ENCODE data around the gene TCP11L2.
A peak's percentile ranks its signal among the peaks of the same experiment; 100 is the strongest.
"Not testable (repeated sequence)": the region's sequence is repeated elsewhere in the genome, so short reads cannot be mapped to it uniquely, and the experiment has no call there.

The TCP11L2 gene

DNA sequence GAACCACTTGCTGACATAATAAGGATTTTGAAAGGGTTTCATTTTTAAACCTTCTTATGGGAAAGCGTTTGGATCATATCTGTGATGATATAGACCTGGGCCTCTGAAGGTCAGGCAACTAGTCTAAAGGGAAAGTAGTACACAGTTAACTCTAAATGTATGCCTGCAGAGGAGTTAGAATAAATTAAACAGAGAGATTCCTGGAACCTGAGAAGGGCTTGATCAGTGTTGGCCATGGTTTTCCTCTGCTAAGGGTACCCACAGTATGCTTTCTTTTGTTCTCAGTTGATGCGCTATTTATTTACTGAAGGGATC, 40.6 kb downstream of the TCP11L2 start:
- no peak for DNase-seq (ENCODE audit: low read depth in 2 of 2)

DNA sequence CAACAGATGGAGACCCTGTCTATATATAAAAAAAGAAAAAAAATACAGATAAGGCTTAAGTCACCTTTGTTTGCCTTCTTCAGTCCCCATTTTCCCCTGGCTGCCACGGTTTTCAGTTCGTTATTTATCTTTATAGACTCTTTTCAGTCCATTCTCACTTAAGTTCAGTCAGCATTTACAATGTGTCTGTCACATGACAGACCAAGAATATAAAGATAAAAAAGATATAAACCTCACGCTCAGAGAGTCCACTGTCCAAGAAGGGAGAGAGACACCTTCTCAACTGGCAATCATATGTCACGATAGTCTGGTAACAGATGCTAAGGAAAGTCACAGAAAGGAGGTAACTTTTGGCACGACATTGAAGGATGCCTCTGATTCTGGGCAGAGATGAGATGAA, 41.6 kb downstream of the TCP11L2 start:
- DNase-seq (ENCODE audit: low read depth in 2 of 2) = no peak

DNA sequence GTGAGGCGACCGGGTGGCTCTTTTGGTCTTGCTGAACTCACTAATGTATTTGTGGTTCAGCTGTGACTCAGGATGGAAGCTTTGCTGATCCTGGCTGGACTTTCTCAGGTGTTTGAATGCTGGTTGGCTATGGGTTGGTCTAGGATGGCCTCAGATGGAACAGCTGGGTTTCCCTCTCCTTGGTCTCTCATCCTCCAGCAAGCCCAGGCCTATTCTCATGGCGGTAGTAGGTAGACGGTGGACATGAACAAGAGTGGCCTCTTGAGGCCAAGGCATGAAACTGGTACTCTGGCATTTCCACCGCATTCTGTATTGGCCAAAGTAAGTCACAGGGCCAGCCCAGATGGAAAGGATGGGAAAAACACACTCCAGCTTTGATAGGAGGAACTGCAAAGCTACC, 43.2 kb downstream of the TCP11L2 start:
- DNase-seq (ENCODE audit: low read depth in 2 of 2) = no peak

DNA sequence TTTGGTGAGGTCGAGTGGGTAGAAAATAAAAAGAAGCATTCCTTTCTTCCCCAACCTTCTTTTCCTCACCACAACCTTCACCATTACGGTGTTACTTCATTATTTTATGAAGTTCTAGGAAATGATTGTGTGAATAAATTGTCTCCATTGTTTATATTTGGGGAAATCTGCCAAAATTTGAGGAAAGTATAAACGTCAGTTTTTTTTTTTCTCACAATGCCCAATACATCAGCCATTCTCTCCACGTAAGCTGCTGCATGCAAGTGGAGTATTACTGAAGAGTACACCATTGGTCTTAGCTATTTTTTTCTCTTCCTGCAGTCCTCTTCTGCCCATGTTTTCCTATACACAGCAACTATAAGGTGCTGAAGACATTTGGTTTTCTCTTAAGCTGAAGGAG, 45.9 kb downstream of the TCP11L2 start:
- no peak for DNase-seq (ENCODE audit: low read depth in 2 of 2)

DNA sequence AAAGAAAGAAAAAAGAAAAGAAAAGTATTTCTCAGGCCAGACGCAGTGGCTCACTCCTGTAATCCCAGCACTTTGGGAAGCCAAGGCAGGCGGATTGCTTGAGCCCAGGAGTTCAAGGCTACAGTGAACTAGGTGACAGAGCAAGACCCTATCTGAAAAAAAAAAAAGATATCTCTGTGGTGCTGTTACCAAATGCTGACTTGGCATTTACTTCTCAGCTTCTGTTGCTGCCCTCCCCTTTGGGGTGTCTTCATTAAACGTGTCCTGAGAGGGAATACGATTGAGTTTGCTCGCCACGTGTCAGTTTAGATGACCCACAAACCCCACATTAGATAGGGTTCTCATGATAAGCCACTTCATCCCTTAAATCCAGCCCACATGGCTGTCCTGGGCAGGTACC, 50.6 kb downstream of the TCP11L2 start:
- DNase-seq (ENCODE audit: low read depth in 2 of 2) = no peak

DNA sequence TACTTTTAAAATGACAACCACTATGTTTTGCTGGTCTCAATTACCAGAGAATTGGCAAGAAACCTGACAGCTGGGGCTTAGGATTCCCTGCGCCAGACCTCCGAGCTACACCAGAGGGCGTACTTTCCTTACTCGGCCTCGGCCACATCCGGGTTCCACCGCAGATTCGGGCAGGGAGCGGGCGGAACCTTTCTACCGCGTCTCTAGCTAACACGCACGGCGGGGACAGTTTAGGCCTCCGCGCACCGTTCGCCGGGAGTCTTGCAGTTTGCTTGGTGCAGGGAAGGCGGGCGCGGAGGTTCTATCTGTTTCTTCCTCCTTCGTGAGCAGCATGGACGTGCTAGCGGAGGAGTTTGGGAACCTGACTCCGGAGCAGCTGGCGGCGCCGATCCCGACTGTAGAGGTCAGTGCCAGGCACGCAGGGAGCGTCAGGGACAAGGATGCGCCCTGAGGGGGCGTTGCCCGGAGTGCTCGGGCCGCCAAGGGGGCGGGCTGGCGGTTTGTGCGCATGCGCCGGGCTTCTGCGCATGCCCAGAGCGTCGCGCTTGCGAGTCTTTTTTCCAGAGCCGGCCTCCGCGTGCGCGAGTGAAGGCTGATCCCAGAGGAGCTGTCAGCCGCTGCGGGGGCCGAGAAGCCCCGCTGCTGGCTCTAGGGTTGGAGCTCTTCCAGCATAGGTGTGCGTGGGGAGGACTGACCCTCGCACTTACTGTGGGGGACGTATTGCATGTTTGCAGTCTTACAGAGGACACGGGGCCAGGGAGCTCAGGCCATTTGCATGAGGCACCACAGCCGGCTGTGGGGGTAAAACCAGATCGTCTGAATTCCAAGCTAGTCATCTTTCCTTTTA, 55.2 kb downstream of the TCP11L2 start, which contains the start of gene POLR3B:
Gene POLR3B (plus strand): TSS at position 200 of the 847 bp plus-strand sequence. CDS start 132 bp downstream, at position 332.
- peak; percentile 90 to 92 for DNase-seq (ENCODE audit: low read depth in 2 of 2)

DNA sequence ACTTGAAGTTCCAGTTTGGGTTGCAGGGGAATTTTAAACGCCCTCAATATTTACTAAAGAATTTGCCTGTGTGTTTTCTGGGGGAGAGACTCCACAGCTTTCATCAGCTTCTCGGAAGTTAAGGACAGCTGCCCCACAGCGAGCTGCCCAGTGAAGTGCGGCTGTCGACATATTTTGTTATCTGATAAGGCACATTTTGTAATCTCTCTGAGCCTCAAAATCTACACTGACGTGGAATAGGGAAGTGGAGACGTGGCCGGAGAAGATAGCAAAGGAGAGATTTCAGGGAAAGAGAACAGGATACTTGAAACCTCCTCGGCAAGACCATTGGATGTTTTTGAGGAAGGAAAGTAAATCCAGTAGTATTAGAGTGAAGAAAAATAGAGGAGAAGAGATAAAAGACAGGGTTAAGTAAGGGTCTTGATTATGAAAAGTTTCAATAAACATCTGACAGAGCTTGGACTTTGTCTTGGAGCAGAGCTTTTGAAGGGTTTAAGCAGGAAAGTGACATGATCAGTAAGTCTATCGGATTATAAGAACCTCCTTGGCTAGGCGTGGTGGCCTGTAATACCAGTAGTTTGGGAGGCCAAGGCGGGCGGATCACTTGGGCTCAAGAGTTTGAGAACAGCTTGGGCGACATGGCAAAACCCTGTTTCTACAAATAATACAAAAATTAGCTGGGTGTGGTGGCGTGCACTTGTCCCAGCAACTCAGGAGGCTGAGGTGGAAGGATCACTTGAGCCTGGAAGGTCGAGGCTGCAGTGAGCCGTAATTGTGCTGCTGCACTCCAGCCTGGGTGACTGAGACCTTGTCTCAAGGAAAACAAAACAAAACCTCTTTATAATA, 56.1 kb downstream of the TCP11L2 start:
- DNase-seq (ENCODE audit: low read depth in 2 of 2) = no peak

DNA sequence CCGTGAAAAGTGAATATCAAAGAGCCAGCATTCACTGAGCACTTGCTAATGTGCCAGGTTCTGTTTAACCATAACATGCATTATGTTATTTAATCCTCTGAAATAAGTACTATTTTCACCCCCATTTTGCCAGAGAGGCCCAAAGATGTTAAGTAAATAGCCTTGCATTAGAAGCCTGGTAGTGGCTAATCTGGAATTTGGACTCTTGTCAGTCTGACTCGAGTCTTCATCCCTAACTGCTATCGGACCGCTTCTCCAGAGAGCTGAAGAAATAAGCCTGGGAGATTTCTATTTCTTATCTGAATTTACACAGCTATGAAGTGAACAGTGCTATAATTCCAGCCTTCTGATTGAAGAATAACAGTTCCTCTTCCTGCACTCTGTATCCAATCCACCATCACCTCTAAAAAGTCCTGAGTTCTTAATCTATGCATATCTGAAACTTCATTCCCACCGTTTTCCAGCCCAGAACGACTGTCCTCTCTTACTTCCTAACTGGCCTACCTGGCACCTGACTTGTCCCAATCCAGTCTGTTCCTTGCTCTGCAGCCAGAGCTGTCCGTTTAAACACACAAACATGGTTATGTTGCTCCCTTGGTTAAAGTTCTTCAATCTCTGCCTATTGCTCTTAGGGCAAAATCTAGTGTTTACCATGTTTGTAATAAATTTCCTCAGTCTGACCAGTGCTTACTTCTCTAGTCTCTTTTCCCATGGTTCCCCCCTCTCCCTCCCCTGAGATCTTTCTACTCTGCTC, 57.3 kb downstream of the TCP11L2 start:
- no peak for DNase-seq (ENCODE audit: low read depth in 2 of 2)

DNA sequence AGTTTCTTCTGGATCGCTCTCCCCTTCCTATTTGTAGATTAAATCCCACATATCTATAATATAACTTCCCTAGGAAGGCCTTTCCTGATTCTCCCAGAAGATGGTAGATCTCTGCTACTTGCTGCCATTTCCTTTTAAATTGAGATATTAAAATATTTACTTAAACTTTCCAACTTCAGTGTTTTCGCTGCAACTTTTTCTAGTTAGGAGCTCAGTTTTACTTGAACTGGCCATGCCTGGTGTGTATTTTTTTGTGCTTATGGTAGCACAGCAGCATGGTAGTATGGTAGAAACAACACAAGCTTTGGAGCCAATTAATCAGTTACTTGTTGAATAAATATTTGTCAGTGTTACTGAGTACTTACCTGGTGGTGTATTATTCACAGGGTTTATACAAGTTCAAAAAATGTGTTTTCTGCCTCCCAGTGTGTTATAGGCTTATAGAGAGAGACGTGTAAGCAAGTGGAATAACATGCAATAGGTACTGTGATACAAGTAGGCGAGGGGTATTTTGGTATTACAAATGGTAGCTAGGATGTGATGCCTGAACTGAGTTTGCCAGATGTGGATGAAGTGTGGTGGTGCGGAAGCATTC, 58.0 kb downstream of the TCP11L2 start:
- DNase-seq (ENCODE audit: low read depth in 2 of 2) = no peak

DNA sequence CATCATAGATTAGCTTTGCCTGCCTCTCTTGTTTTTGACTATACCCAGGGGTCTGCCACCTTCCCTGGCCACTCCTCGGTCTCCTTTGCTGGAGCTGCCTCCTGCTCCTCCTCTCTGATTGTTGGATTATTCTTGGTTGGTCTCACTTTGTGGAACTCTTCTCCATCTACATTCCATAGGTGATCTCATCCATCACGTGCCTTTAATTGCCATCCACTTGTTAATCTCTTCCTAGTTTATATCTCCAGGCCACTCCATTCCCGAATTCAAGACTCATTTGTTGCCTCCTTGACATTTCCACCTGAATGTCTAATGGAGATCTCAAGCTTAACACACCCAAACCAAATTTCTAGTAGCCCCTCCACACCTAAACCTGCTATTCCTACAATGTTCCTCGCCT, 60.4 kb downstream of the TCP11L2 start:
- DNase-seq (ENCODE audit: low read depth in 2 of 2) = no peak

DNA sequence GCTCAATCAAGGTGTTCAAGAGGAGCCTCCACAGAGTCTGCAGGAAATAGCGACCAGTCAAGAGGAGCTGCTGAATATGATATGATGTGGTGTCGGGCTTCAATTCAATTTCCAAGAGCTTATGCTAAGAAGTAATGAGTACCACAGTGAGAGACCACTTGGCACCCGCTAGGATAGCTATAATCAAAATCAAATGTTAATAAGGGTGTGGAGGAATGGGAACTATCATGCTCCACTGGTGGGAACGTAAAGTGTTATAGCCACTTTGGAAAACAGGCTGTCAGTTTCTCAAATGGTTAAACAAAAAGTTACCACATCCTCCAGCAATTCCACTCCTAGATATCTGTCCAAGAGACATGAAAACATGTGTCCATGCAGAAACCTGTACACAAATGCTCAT, 61.7 kb downstream of the TCP11L2 start:
- DNase-seq (ENCODE audit: low read depth in 2 of 2) = no peak

DNA sequence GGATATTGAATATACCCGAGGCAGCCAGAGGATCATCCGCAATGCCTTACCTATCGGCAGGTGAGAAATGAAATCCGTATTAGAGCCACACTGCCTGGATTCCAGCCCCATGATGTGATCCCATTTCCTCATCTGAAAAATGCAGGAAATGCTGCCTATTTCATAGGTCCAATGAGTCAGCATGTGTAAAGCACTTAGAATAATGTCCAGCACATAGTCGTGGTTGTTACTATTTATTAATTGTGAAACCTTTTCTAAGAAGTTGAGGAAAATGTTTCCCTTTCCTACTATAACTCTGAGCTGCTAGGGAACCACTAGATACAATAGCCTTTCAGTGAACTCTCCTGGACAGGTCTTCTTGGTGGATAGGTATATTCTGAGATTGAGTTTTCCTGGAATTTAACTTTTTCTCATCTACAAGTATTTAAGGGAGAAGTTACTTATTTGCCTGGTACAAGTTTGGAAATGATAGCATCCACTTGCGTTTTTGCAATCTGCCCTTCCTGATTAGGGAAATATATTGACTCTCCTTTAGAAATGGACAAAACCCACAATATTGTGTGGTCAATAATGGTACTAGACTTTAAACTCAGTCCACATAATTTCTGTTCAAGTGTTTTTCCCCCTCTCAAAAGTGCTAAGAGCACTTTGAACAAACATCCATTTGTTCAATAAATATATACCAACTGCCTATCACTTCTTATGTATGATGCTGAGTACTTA, 67.3 kb downstream of the TCP11L2 start:
- DNase-seq (ENCODE audit: low read depth in 2 of 2) = no peak

DNA sequence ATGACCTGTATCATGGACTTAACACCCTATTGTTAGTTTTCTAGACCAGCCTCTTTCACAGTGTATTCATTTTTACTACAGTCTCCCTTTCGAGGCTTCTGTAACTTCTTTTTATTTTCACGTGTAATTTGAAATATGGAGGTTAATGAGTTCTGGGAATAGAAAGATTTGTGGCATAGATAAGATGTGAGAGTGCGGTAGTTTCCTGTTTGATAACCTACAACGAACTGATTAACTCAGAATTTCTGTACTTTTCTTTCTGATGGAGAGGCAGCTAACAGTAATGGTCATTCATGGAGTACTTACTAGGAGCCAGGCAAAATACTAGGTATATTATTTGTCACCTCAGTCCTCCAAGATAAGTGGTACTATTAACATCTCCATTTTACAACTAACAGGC, 76.3 kb downstream of the TCP11L2 start:
- no peak for DNase-seq (ENCODE audit: low read depth in 2 of 2)

DNA sequence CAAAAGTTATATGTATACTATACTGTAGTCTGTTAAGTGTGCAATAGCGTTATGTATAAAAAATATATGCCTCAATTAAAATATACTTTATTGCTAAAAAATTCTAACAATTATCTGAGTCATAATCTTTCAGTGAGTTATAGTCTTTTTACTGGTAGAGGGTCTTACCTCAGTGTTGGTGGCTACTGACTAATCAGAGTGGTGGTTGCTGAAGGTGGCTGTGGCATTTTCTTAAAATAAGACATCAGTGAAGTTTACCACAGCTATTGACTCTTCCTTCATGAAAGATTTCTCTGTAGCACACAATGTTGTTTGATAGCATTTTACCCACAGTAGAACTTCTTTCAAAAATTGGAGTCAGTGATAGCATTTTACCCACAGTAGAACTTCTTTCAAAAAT, 78.4 kb downstream of the TCP11L2 start:
- no peak for DNase-seq (ENCODE audit: low read depth in 2 of 2)

DNA sequence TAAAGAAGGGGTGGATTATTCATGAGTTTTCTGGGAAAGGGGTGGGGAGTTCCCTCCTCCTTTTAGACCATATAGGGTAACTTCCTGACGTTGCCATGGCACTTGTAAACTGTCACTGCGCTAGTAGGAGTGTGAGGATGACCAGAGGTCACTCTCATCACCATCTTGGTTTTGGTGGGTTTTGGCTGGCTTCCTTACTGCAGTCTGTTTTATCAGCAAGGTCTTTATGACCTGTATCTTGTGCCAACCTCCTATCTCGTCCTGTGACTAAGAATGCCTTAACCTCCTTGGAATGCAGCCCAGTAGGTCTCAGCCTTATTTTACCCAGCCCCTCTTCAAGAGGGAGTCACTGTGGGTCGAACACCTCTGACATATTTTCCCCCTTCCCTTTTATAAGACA, 79.3 kb downstream of the TCP11L2 start:
- DNase-seq (ENCODE audit: low read depth in 2 of 2) = not testable (repeated sequence)

DNA sequence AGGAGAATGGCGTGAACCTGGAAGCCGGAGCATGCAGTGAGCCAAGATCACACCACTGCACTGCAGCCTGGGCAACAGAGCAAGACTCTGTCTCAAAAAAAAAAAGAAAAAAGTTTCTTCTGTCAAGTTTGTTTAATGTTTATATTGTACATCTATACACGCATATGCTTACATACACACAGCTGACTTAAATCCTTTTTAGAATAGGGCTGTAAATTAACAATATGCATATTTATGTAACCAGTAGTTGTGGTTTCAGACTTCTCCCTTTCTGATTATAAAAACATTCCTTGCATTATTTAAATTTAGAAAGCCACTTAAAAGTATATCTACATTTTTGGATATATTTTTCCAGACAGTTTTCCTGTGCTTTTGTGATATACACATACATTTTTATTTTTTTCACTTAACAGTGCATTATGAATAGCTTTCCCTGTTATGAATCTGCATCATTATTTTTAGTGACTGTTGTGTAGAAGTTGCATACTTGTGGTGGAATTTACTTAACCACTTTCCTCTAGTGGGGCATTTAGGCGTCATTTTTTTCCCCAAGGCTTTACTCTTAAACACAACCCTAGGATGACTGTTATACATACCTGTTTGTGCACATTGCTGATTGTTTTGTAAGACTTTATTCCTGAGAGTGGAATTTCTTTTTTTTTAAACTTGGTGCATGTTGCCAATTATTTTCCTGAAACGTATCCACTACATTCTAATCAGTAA, 84.4 kb downstream of the TCP11L2 start:
- no peak for DNase-seq (ENCODE audit: low read depth in 2 of 2)

DNA sequence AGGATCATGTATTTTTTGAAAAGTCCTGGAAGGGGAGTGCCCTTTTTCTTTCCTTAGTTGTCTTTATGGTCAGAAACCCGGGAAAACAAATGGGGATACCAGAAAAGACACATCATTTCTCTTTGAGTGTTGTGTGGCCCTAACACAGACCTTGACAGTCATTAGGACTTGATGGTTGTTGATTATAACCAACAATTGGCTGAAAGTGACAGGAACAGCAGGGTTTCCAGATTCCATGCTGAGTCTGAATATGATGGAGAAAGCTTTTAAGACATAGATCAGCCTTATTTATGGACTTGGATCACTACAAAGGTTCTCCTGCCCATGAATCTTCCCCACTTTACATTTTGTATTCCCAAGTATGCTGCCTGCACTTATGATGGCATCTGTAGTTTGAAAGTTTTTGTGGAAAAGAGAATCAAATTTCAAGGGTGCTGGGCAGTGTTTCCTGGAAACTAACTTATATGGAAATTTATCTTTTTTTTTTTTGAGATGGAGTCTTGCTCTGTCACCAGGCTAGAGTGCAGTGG, 85.4 kb downstream of the TCP11L2 start:
- no peak for DNase-seq (ENCODE audit: low read depth in 2 of 2)

DNA sequence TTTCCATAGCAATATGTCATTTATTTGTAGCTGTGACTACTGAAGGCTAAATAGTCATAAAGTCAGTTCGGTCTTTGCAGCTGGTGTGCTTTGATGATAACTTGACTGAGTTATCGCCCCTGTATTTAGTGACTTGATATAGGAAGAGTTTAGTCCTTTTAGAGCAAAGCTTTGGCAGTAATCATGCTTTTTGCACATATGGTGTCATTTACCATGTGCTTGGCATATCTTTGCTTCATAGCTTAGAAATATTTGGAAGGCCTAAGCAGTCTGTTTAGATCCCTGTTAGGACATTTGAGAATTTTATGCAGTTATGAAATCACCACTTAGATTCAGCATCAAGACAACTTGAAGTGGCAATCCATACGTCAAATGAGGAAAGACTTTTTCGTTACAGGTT, 86.6 kb downstream of the TCP11L2 start:
- DNase-seq (ENCODE audit: low read depth in 2 of 2) = no peak

DNA sequence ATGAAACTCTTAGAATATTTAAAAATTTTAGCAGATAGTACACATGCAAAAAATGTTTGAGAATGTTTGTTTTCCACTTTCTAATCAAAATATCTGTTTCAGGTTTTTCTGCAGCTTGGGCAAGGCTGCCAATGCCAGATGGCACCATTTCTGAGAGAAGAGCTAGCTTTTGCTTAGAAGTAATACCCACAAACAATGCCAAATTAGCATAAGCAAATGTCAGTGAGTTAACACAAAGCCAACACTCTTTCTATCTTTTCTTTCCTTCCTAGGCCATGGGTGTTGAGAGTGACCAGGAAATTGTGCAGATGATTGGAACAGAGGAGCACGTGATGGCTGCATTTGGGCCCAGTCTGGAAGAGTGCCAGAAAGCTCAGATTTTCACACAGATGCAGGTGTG, 90.2 kb downstream of the TCP11L2 start:
- no peak for DNase-seq (ENCODE audit: low read depth in 2 of 2)

All from activated CD8-positive, alpha-beta memory T cell treated with anti-CD3 and anti-CD28 coated beads for 4 hours (primary cell).